GM19193 (cell line): Measurements from ENCODE around the gene CARD9.

Source experiments
- POLR2A ChIP-seq: IDR thresholded peaks from 4 replicates; pipeline ENCODE4 v1.6.1; 2011; ENCODE audit not compliant: insufficient read depth, insufficient read length; ENCODE audit errors: extremely low read depth

CARD9 gene

GRCh38 chr9:136322756-136323330 lies 50.6 kb downstream of the CARD9 start:
- no peak for TF ChIP-seq POLR2A

- TF ChIP-seq POLR2A, result no peak
Observed at GRCh38 chr9:136321561-136321960, 51.9 kb downstream of the CARD9 start.

- no peak for TF ChIP-seq POLR2A
Observed at GRCh38 chr9:136318776-136319241, 54.7 kb downstream of the CARD9 start.

GRCh38 chr9:136318111-136318775 lies 55.2 kb downstream of the CARD9 start:
- no peak for TF ChIP-seq POLR2A

- TF ChIP-seq POLR2A, result no peak
Observed at GRCh38 chr9:136317695-136318094, 55.8 kb downstream of the CARD9 start.

- TF ChIP-seq POLR2A, result no peak
Observed at GRCh38 chr9:136316896-136317676, 56.4 kb downstream of the CARD9 start.

GRCh38 chr9:136316271-136316751 lies 57.2 kb downstream of the CARD9 start:
- TF ChIP-seq POLR2A, result no peak

GRCh38 chr9:136314944-136315343 lies 58.5 kb downstream of the CARD9 start:
- no peak for TF ChIP-seq POLR2A

GRCh38 chr9:136314056-136314416 lies 59.4 kb downstream of the CARD9 start:
- no peak for TF ChIP-seq POLR2A
